Stimulated activated CD4-positive, alpha-beta T cell treated with anti-CD3 and anti-CD28 coated beads, TNF-alpha, amount 100 ng/mL, for 4 hours (primary cell): Measurements from ENCODE around the gene PTCH1.

Experiments used
- DNase-seq, 3 experiments: peaks; one replicate each; pipeline ENCODE4 v3.0.0-alpha.2; 2020; ENCODE audit warnings: low read depth in 3 of 3

PTCH1 gene

GRCh38 chr9:95407524-95407923 is 109.2 kb downstream of the PTCH1 start:
- DNase-seq, result no peak

GRCh38 chr9:95406121-95406520 is 110.7 kb downstream of the PTCH1 start:
- no peak for DNase-seq

- no peak for DNase-seq
These were observed 117.5 kb downstream of the PTCH1 start for GRCh38 chr9:95399261-95399660.
